ENCODE results near the gene SLC12A2.

Gene SLC12A2

GRCh38 chr5:128097781-128098180 is 14.2 kb downstream of the SLC12A2 start:
- no peak for DNase-seq

GRCh38 chr5:128099944-128100343 is 16.4 kb downstream of the SLC12A2 start:
- no peak for DNase-seq

GRCh38 chr5:128100860-128101557 is 17.4 kb downstream of the SLC12A2 start:
- DNase-seq, result no peak

- DNase-seq, result peak; percentile 25
Observed at GRCh38 chr5:128101676-128102075, 18.1 kb downstream of the SLC12A2 start.

- no peak for DNase-seq
Observed at GRCh38 chr5:128105203-128105602, 21.6 kb downstream of the SLC12A2 start.

- no peak for DNase-seq
Observed at GRCh38 chr5:128109138-128109537, 25.6 kb downstream of the SLC12A2 start.

GRCh38 chr5:128109766-128110165 is 26.2 kb downstream of the SLC12A2 start:
- no peak for DNase-seq

GRCh38 chr5:128111818-128112448 is 28.4 kb downstream of the SLC12A2 start:
- peak; percentile 74 for DNase-seq

- no peak for DNase-seq
Observed at GRCh38 chr5:128116445-128116844, 32.9 kb downstream of the SLC12A2 start.

GRCh38 chr5:128118214-128118613 is 34.6 kb downstream of the SLC12A2 start:
- no peak for DNase-seq

- DNase-seq, result no peak
Observed at GRCh38 chr5:128121651-128122050, 38.1 kb downstream of the SLC12A2 start.

GRCh38 chr5:128123936-128124335 is 40.4 kb downstream of the SLC12A2 start:
- no peak for DNase-seq

- DNase-seq, result no peak
Observed at GRCh38 chr5:128126241-128126640, 42.7 kb downstream of the SLC12A2 start.

- DNase-seq, result no peak
Observed at GRCh38 chr5:128132499-128132898, 48.9 kb downstream of the SLC12A2 start.

GRCh38 chr5:128135286-128135685 is 51.7 kb downstream of the SLC12A2 start:
- DNase-seq, result peak; percentile 41

- no peak for DNase-seq
Observed at GRCh38 chr5:128143911-128144310, 60.3 kb downstream of the SLC12A2 start.

- DNase-seq, result peak; percentile 9
Observed at GRCh38 chr5:128144491-128144890, 60.9 kb downstream of the SLC12A2 start.

- no peak for DNase-seq
Observed at GRCh38 chr5:128146671-128147070, 63.1 kb downstream of the SLC12A2 start.

- peak; percentile 43 for DNase-seq
Observed at GRCh38 chr5:128154943-128155342, 71.4 kb downstream of the SLC12A2 start.

GRCh38 chr5:128155776-128156175 is 72.2 kb downstream of the SLC12A2 start:
- DNase-seq, result no peak

GRCh38 chr5:128156521-128156920 is 73.0 kb downstream of the SLC12A2 start:
- DNase-seq, result no peak

- no peak for DNase-seq
Observed at GRCh38 chr5:128158342-128158741, 74.8 kb downstream of the SLC12A2 start.

- DNase-seq, result peak; percentile 4
Observed at GRCh38 chr5:128163991-128164390, 80.4 kb downstream of the SLC12A2 start.

- DNase-seq, result no peak
Observed at GRCh38 chr5:128169401-128170017, 85.9 kb downstream of the SLC12A2 start.
